NCI-H2227 (cell line): ENCODE measurements around the gene PKDREJ.
A peak's percentile ranks its signal among the peaks of the same experiment; 100 is the strongest.

Source experiments
- DNase-seq: peaks from one replicate; lab custom pipeline; 2025; ENCODE audit not compliant: unreplicated experiment; lab: John Stamatoyannopoulos, UW

The PKDREJ gene

DNA sequence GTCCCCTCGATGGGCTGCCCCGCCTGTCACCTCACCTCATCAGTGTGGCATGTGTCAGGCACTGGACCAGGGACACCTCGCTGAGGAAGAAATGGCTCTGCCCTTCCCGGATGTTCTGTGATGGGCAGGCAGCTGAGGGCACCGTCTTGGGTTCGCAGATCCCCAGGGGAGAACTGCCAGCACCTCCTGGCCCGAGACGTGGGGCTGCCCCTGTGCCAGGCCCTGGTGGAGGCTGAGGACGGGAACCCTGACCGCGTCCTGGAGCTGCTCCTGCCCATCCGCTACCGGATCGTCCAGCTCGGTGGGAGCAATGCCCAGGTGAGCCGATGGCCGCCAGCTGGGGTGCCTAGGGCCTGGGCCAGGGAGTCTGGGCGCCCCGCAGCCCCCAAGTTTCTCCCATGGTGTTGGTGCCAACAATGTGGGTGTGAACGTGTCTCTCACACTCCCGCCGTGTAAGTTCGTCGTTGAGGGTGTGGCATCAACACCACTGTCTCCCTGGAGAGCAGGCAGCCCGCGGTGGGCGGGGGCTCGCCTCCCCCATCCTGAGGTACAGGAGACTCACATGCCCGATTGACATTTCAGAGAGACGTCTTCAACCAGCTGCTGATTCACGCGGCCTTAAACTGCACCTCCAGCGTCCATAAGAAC, 26.2 kb upstream of the PKDREJ start:
- no peak for DNase-seq

DNA sequence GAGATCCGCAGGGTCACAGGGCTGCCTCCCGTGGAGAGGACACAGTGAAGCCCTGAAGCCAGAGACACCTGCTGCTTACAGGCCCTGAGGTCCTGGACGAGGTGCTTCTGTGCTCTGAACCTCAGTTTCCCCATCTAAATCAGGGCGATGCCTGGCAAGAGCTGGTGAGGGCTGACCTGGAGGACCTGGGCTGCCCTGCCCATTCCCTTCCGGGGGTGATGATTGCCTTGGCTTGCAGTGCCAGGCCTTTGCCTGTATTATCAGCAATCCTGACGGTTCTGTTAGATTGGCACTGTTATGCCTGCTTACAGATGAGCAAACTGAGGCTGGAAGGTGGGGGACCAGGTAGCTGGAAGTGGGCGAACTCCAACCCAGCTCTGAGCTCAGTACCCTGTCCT, 25.7 kb upstream of the PKDREJ start:
- no peak for DNase-seq

DNA sequence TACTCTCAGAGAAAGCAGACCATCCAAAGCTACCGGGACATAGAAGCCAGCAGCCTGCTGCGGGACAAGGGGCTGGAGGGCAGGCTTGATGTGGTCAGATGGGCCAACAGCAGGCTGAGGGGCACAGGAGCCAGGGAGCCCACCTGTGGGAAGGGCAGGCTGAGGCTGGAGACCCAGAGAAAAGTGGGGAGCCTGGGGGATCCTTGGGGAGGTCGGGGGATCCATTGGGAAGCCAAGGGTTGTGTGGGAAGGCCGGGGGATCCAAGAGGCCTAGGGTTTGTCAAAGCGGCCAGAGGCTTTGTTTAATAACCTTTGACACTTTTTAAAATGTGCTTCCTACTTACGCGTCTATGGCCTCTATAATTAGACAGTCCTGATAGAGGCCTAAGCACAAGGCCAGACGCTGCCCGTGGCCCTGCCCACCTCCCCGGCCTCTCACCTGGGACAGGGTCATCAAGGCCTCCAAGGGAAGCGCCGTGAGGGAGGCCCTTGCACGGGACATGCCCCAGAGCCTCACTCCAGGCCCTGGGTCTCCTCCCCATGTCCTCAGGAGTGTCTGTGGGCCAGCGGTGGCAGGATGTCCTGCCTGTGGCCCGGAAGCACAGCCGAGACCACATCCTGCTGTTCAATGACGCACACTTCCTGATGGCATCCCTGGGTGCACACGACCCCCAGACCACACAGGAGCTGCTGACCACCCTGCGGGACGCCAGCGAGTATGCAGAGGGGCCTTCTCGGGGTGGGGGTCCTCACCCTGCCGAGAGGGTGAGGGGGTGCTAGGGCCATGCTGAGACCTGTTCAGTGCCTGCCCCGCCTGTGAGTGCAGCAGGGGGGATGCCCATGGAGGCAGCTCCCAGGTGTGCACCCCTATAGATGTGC, 25.0 kb upstream of the PKDREJ start:
- DNase-seq: no peak

DNA sequence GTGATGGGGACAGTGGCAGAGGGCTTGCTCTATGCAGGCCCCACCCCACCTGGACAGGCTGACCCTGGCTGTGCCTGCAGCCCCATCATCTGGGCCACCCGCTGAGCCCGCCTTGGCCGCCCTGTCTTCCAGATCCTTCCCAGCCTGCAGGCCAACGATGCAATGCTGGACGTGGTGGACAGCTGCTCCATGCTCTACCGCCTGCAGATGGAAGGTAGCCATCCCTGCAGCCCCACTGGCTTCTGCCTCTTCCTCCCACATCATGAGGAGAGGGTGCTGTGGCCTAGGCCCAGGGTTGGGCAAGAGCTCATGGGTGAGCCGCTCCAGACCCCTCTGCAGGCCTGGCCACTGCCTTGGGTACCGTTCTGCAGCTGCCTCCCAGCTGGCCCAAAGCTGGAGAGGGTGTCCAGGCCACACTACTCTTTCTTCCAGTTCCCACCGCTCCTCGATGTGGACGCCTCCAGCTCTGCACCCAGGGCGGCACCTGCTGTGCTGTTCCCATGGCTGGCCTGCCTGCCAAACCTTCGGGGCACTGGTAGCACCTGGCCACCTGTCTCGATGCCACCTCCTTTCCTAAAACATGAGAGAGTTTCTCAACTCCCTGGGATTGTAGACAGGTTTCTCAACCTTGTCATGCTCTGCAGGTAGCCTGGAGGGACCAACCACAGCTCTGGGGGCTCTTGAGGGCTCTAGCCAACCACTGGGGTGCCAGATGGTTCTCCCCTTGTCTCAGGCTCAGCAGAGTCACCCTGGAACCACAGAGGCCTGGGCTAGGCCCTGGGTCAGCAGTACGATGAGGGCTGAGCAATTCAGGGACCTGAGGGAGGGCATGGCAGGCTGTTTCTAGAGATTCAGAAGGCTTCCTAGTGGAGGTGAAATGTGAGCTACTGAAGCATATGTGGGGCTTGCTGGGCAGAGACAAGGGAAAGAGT, 24.1 kb upstream of the PKDREJ start:
- no peak for DNase-seq

DNA sequence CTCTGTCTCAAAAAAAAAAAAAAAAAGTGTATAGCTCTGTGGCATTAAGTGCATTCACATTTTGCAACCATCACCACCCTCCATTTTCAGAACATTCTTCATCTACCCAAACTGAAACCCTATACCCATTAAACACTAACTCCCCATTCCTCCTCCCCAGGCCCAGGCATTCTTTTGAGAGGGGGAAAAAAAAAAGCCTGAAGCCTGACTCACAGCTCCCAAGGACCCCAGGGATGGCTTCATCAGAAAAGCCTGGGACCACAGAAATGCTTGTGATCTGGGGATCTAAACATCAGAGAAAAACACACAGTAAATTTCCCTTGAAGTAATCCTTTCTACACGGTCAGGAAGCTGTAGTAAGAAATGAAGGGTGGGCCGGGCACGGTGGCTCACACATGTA, 22.9 kb upstream of the PKDREJ start:
- no peak for DNase-seq

DNA sequence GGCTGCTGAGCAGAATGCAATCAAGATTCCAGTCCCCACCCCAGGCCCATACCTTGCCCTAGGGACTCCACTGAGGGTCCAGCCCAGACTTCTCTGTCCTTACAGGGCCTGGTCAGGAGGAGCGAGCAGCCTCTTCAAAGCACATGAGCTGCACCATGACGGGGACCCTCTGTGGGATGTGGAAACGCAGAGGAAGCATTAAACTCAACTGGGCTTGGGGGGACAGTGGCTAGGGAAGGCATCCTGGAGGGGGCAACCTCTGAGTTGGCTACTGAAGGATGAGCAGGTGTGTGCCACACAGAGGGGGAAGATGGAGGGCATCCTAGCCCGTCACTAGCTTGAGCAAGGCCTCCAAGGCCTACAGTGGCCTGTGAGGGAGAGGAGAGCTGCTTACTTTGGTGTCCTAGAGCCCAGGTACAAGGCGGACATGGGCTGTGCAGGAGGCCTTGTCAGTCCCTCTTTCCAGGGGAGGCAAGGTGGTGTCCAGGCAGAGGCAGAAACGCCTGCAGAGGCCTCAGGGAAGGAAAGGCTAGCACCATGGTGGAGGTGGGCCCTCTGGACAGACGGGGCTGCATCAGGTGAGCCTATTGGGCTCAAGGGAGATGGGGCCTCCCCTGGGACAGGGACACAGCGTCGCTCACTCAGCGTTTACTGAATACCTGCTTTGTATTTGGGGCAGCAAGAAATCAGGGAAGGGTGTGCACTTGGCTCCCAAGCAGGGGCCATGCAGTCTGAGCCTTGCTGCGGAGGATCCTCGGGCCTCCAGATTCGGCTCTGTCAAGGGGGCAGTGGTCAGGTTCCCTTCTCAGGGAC, 18.9 kb upstream of the PKDREJ start:
- no peak for DNase-seq

DNA sequence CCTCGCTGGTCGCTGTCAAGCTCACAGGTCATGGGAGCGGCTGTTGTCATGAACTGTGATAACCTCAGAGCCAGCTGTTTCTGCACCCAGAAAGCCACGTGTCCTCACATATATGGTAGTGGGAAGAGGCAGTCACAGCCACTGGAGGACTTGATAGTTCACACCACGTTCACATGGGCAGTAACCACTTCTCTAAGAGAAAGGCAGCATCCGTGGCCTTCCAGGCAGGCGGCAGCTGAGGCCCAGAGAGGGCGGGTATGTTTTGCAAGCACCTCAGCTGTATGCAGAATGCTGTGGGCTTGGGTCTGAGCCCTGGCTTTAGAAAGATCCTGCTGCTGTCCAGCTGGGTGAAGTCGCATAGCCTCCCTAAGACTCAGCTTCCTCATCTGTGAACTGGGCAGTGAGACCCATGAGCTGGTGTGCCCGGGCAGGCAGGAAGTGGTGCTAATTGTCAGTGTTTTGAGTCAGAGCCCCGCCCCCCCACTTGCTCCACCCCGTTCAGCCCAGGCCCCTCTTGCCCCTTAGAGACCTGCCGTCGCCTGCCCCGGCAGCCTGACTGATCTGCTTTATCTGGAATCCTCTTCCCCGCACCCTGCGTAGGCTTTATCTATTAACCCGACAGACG, 18.0 kb upstream of the PKDREJ start:
- DNase-seq: no peak

DNA sequence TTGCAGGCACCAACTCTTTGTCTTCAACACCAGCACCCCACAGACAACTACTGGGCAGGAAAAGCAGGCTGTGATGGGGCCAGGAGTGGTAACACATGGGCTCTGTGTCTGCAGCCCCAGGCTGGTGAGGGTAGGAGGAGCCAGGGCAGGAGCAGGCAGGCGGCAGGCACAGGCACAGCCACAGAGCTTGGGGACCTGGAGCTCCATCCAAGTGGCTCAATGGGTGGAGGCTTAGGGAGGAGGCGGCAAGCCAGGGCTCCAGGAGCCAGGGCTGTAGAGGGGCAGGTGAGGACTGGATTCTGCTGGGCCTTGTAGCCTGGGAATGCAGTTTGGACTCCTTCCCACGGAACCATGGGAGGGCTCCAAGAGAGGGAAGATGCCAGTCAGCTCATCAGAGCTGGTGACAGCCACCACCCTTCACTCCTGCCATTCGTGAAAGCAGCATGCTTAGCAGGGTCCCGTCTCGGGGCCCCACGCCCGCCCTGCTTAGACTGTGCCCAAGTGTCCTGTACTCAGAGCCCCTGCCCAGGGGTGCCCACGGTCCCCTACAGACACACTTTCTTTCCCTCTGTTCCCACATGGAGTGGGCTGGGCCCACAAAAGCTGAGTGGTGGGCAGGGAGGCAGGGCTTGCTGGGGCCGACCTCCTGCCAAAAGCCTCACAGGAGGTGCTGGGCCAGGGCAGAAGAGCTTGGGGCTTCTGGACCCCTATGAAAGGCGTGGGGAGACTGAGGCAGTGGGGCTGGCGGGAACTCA, 17.1 kb upstream of the PKDREJ start:
- no peak for DNase-seq

DNA sequence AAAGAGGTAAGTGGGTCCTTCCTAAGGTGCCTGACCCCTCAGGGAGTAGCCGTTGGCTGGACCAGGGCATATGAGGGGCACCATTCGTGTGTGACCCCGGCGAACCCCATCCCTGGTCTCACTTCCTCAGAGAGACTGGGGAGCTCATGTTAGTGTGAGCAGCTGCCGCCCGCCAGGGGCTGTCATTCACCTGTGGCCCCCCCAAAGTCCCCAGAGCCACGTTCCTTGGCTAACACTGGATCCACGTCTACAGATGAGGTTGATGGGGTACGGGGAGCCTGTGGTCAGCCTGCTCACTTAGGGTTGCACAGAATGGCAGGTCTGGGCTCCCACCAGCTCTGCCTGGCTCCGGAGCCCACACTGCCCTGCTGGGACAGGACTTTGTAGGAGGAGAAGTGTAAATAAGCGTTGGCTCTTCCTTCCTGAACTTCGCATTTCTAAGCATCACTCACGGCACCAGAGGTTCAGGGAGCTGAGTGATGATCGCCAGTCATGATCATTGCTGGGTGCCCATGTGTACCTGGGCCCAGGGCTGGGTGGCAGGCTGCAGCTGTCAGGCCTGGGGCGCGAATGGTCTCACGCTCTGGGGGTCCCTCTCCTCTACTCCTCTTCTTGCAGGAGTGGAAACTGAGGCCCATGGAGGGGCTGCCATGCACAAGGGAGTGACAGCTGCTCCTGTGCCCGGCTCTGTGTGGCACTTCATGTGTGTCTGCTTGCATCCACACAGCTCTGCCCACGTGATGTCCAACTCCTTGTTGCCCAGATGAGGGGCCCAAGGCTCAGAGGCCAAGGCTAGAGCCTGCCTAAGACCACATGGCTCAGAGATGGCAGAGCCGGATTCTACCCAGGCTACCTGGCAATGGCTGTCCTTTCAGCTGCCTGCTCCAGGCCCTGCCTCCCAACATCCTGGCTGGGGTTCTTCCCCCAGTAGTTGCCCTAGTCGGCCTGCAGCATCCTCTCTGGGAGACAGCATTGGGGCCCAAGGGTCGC, 15.8 kb upstream of the PKDREJ start:
- DNase-seq: no peak

DNA sequence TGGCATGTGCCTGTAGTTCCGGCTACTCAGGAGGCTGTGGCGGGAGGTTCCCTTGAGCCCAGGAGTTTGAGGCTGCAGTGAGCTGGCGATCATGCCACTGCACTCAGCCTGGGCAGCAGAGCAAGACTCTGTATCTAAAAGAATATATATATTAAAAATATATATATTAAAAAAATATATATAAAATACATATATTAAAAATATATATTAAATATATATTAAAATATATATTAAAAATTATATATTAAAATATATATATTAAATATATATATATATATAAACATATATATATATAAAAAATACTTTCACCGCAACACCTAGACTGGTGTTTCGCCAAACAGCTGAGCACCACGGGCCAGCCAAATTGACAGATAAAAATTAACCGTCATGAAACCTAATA, 13.4 kb upstream of the PKDREJ start:
- no peak for DNase-seq

DNA sequence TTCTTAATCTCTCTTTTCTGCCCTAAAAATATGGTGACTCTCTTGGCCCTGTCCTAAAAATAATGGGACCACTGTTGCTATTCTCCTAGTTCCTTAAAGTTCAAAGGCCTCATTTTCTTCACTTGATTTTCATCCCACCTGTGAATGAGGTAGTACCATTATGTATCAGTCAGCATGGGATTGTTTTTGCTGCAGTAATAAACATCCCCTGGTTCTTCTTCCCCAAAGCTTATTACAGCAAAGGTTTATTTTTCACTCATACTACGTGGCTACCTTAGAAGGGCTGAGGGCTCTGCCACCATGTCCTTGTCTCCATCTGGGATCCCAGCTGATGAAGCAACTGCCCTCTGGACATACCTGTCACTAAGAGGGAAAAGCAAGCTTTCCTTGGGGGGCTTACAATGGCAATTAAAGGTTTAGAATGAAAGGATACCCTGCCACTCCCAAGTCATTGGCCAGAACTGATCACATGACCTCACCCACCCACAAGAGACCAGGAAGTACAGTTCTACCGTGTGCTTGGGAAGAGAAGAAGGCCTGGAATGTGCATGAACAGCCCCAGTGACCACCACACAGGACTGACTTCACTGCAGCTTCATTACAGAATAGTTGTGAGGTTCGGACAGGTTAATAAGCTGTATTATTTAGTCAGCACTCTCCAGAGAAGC, 12.4 kb upstream of the PKDREJ start:
- no peak for DNase-seq

DNA sequence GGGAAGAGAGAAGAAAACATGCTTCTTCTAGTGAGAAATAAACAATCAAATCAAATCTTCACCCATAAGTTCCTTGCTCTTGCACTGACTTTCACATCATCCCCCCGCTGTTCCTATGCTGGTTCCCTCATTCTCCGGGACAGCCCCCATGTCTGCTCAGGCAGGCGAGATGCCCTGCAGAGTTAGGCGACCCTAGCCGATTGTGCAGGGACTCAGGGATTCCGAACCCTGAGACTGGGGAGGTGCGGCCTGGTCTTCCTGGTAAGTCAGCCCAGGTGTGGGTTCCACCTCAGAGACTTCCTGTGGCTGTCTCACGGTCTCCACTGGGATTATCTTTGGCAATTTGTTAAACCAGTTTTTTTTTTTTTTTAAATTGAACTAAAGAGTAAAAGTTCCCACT, 11.2 kb upstream of the PKDREJ start:
- DNase-seq: no peak

DNA sequence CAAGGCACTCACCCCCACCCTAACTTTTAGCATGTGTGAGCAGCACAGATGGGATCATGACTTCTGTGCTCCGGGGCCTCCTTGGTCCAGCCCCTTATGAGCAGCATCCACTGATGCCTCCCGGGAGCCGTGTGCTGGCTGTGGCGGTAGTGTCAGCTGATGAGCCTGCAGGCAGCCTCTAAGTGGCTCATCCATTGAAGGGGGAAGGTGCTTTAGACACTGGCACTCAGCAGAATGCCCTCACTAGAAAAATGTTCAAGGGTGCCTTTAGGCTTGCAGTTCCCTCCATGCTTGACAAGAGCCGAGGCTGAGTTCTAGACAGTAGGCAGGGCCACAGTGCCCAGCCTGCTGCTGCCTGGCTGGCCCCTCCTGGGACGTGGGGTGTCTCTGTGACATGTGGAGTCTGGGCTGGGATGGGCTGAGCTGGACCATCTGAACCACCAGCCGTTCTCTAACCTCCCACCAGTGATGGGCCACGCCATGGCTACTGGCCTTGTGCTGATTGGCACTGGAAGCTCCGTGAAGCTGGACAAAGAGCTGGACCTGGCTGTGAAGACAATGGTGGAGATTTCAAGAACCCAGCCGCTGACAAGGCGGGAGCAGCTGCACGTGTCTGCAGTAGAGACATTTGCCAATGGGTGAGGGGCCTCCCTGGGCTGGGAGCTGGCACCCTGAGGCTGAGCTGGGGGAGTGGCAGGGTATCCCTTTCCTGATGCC, 10.4 kb upstream of the PKDREJ start:
- peak; percentile 15 for DNase-seq

DNA sequence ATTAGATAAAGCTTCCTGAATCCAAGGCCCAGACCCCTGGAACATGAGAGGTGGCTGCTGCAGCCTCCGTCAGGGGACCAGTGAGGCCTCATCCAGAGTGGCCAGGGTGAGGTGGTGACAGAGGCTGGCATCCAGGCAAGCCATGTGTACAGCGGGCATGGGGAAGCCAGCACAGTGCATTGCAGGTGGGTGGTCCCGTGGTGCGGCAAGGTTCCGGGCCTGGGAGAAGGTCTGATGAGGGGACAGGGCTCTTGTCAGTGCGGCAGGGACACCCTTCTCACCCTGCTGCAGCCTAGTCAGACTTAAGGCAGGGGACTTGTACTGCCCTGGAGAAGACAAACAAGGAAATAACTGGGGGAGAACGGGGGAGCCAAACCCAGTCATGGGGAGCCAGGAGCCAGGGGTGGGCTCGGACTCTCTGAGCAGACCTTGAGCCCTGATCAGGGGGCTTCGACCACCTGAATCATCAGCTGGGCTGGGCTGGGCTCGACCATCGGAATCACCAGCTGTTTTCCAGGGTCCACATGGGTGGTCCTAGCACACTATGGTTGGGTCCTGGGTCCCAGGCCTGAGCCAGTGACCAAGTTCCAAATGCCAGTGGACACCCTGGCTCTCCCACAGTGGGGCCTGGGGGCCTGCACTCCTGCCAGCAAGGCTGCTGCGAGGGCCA, 9.8 kb upstream of the PKDREJ start:
- DNase-seq: no peak

DNA sequence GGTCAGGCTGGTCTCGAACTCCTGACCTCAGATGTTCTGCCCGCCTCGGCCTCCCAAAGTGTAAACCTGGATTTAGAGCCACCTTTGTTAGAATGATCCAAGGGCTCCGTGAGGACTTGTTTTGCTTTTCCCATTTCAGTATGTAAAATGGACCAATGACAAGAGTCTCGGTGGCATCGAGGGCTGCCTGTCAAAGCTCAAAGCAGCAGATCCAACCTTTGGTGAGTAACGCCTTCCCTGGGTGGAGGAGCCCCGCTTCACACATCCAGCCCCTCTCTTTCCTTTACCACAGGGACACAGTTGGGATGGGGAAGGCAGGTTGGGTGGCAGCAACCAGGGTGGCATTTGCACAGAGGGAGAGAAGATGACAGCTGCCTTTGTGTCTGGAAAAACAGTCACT, 9.1 kb upstream of the PKDREJ start:
- DNase-seq: no peak

DNA sequence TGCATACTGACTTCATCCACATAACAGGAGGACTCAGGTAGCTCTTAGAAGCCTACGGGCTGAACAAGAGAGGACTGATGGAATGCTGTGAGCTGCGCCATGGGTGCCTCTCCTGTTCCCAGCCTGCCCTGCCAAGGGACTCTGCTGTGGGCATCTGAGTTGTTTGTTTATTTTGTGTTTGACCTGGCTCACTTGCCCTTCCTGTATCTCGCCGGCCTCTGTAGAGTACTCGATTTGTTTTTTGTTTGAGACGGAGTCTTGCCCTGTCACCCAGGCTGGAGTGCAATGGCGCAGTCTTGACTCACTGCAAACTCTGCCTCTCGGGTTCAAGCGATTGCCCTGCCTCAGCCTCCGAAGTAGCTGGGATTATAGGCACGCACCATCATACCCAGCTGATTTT, 6.4 kb upstream of the PKDREJ start:
- DNase-seq: no peak
